Measurements from ENCODE around the gene RAPGEF5.

DNA sequence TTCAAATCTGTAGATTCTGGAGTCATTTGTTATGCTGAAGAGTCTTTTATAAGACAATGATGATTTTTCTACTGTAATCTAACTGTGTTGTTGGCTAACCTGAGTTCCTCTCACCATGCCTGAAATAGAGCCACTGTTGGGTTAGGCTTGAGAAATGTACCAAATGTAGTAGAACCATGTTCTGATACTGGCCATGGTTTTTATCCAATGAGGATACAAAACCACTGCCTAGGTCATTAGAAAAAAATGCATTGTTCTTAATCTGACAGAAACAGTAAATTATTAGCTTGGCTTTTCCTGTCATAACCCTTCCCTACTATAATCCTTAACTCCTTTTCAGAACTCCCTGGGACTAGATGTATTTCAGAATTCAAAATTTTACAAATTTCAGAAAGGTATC, 86.6 kb downstream of the RAPGEF5 start:
- TF ChIP-seq, protein P1, sequence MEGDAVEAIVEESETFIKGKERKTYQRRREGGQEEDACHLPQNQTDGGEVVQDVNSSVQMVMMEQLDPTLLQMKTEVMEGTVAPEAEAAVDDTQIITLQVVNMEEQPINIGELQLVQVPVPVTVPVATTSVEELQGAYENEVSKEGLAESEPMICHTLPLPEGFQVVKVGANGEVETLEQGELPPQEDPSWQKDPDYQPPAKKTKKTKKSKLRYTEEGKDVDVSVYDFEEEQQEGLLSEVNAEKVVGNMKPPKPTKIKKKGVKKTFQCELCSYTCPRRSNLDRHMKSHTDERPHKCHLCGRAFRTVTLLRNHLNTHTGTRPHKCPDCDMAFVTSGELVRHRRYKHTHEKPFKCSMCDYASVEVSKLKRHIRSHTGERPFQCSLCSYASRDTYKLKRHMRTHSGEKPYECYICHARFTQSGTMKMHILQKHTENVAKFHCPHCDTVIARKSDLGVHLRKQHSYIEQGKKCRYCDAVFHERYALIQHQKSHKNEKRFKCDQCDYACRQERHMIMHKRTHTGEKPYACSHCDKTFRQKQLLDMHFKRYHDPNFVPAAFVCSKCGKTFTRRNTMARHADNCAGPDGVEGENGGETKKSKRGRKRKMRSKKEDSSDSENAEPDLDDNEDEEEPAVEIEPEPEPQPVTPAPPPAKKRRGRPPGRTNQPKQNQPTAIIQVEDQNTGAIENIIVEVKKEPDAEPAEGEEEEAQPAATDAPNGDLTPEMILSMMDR (IDR thresholded peaks at IDR 0.05) = no peak
- no peak for TF ChIP-seq ZFX (IDR thresholded peaks at IDR 0.05; ENCODE audit: borderline replicate concordance)

Measured in 22Rv1 (cell line).